Stimulated activated CD8-positive, alpha-beta memory T cell treated with anti-CD3 and anti-CD28 coated beads, Interleukin-4, amount 100 ng/mL, for 4 hours (primary cell): ENCODE data around the gene PACS1.
"Not testable (repeated sequence)": the region's sequence is repeated elsewhere in the genome, so short reads cannot be mapped to it uniquely, and the experiment has no call there.

Experiments used
- DNase-seq, 2 donors: peaks; one replicate each; pipeline ENCODE4 v3.0.0-alpha.2; 2020; ENCODE audit warnings: low read depth in 2 of 2, low spot score in 1 of 2

PACS1 gene

GRCh38 chr11:66106786-66107599 is 36.9 kb downstream of the PACS1 start:
- no peak for DNase-seq

GRCh38 chr11:66107600-66108510 is 37.8 kb downstream of the PACS1 start:
- DNase-seq: no peak

GRCh38 chr11:66109294-66109693 is 39.2 kb downstream of the PACS1 start:
- no peak for DNase-seq

- no peak for DNase-seq
Measured at GRCh38 chr11:66111158-66111557, 41.1 kb downstream of the PACS1 start.

GRCh38 chr11:66112041-66112491 is 42.0 kb downstream of the PACS1 start:
- DNase-seq: no peak

GRCh38 chr11:66112601-66113499 is 42.8 kb downstream of the PACS1 start:
- DNase-seq: no peak

- DNase-seq: not testable (repeated sequence)
Measured at GRCh38 chr11:66114957-66115356, 44.9 kb downstream of the PACS1 start.

GRCh38 chr11:66115638-66116301 is 45.7 kb downstream of the PACS1 start:
- DNase-seq: no peak

GRCh38 chr11:66116576-66117361 is 46.7 kb downstream of the PACS1 start:
- no peak for DNase-seq

GRCh38 chr11:66118847-66119246 is 48.8 kb downstream of the PACS1 start:
- DNase-seq: no peak

GRCh38 chr11:66119348-66120133 is 49.5 kb downstream of the PACS1 start:
- no peak for DNase-seq

GRCh38 chr11:66121466-66121865 is 51.4 kb downstream of the PACS1 start:
- no peak for DNase-seq

GRCh38 chr11:66123902-66124301 is 53.8 kb downstream of the PACS1 start:
- no peak for DNase-seq

- no peak for DNase-seq
Measured at GRCh38 chr11:66124564-66124963, 54.5 kb downstream of the PACS1 start.

GRCh38 chr11:66126064-66126463 is 56.0 kb downstream of the PACS1 start:
- DNase-seq: no peak

GRCh38 chr11:66126808-66127555 is 56.9 kb downstream of the PACS1 start:
- DNase-seq: peak; percentile 12 to 32

- no peak for DNase-seq
Measured at GRCh38 chr11:66130978-66131377, 60.9 kb downstream of the PACS1 start.
